ENCODE data around the gene SMIM22. TPM values are rescaled to one million over a fixed set of nuclear protein-coding genes. Genes with fewer than 3 reads are reported as not detected.

The SMIM22 gene
- total RNA-seq, 1 donor from 2014 or later = not detected

- TF ChIP-seq EZH2 (IDR thresholded peaks at IDR 0.05; ENCODE audit: insufficient read depth, low read length) = no peak
- TF ChIP-seq CTCF (IDR thresholded peaks at IDR 0.05; ENCODE audit: insufficient read depth, low read depth, low read length) = no peak
Measured at GRCh38 chr16:4788910-4789309, 6.3 kb upstream of the SMIM22 start.

GRCh38 chr16:4790261-4790660 lies 4.9 kb upstream of the SMIM22 start:
- Mint-ChIP-seq H3K4me3 (ENCODE audit: unreplicated experiment) (no peak overlapping the region), H3K36me3 (ENCODE audit: low read depth, unreplicated experiment) (peaks cover 5% of the 10 kb centered on the region), H3K4me1 (ENCODE audit: low read depth, unreplicated experiment) (no peaks in the 10 kb centered on the region), H3K27ac (ENCODE audit: unreplicated experiment) (no peak overlapping the region), H3K9me3 (ENCODE audit: unreplicated experiment) (peaks cover 5% of the 10 kb centered on the region), H3K27me3 (ENCODE audit: low read depth, unreplicated experiment) (peaks cover 5% of the 10 kb centered on the region)
- FAIRE-seq (no peak), DNase-seq (ENCODE audit: low read depth) (no peak)
- Histone ChIP-seq H3K4me2 (ENCODE audit: low read length) (no peak overlapping the region), H2AFZ (ENCODE audit: low read depth, low read length) (no peak overlapping the region), H4K20me1 (ENCODE audit: insufficient read depth, low read length) (no peaks in the 10 kb centered on the region), H3K9ac (ENCODE audit: low read length) (no peak overlapping the region), H3K4me1 (ENCODE audit: insufficient read depth, low read length) (no peaks in the 10 kb centered on the region), H3K9me3 (ENCODE audit: insufficient read depth, low read depth, low read length) (no peaks in the 10 kb centered on the region), H3K27me3 (ENCODE audit: insufficient read depth, low read length) (no peaks in the 10 kb centered on the region), H3K79me2 (ENCODE audit: insufficient read depth, low read length) (no peaks in the 10 kb centered on the region), H3K27ac (ENCODE audit: low read depth, low read length) (no peak overlapping the region), H3K36me3 (ENCODE audit: insufficient read depth, low read length) (no peaks in the 10 kb centered on the region), H3K4me3 (ENCODE audit: insufficient read depth, low read depth, low read length) (no peak overlapping the region)
- no peak for TF ChIP-seq EZH2 (IDR thresholded peaks at IDR 0.05; ENCODE audit: insufficient read depth, low read length)
- TF ChIP-seq CTCF (IDR thresholded peaks at IDR 0.05; ENCODE audit: insufficient read depth, low read depth, low read length) = no peak

More at GRCh38 chr16:4788910-4789309, 6.3 kb upstream of the SMIM22 start:
- Histone ChIP-seq H3K27ac (ENCODE audit: low read depth, low read length) (no peak overlapping the region), H3K36me3 (ENCODE audit: insufficient read depth, low read length) (no peaks in the 10 kb centered on the region), H3K4me2 (ENCODE audit: low read length) (no peak overlapping the region), H3K4me1 (ENCODE audit: insufficient read depth, low read length) (no peaks in the 10 kb centered on the region), H3K79me2 (ENCODE audit: insufficient read depth, low read length) (no peaks in the 10 kb centered on the region), H2AFZ (ENCODE audit: low read depth, low read length) (no peak overlapping the region), H3K27me3 (ENCODE audit: insufficient read depth, low read length) (no peaks in the 10 kb centered on the region), H4K20me1 (ENCODE audit: insufficient read depth, low read length) (no peaks in the 10 kb centered on the region), H3K9me3 (ENCODE audit: insufficient read depth, low read depth, low read length) (no peaks in the 10 kb centered on the region), H3K4me3 (ENCODE audit: insufficient read depth, low read depth, low read length) (no peak overlapping the region), H3K9ac (ENCODE audit: low read length) (no peak overlapping the region)
- Mint-ChIP-seq H3K27me3 (ENCODE audit: low read depth, unreplicated experiment) (peaks cover 9% of the 10 kb centered on the region), H3K36me3 (ENCODE audit: low read depth, unreplicated experiment) (peaks cover 7% of the 10 kb centered on the region), H3K4me1 (ENCODE audit: low read depth, unreplicated experiment) (no peaks in the 10 kb centered on the region), H3K27ac (ENCODE audit: unreplicated experiment) (no peak overlapping the region), H3K9me3 (ENCODE audit: unreplicated experiment) (peaks cover 5% of the 10 kb centered on the region), H3K4me3 (ENCODE audit: unreplicated experiment) (no peak overlapping the region)
- DNase-seq (ENCODE audit: low read depth) = no peak
- FAIRE-seq = no peak

- TF ChIP-seq CTCF (IDR thresholded peaks at IDR 0.05; ENCODE audit: insufficient read depth, low read depth, low read length) (no peak), EZH2 (IDR thresholded peaks at IDR 0.05; ENCODE audit: insufficient read depth, low read length) (no peak)
- H3K27ac Mint-ChIP-seq (ENCODE audit: unreplicated experiment) = no peak overlapping the region
- no peak for FAIRE-seq
Measured at GRCh38 chr16:4790871-4791270, 4.3 kb upstream of the SMIM22 start.

More at GRCh38 chr16:4790871-4791270, 4.3 kb upstream of the SMIM22 start:
- no peak overlapping the region for H3K4me2 ChIP-seq (ENCODE audit: low read length)
- Mint-ChIP-seq H3K4me1 (ENCODE audit: low read depth, unreplicated experiment) (no peaks in the 10 kb centered on the region), H3K9me3 (ENCODE audit: unreplicated experiment) (peaks cover 5% of the 10 kb centered on the region), H3K27me3 (ENCODE audit: low read depth, unreplicated experiment) (peaks cover 5% of the 10 kb centered on the region), H3K36me3 (ENCODE audit: low read depth, unreplicated experiment) (peaks cover 5% of the 10 kb centered on the region), H3K4me3 (ENCODE audit: unreplicated experiment) (no peak overlapping the region)
- H4K20me1 ChIP-seq (ENCODE audit: insufficient read depth, low read length) = no peaks in the 10 kb centered on the region
- H2AFZ ChIP-seq (ENCODE audit: low read depth, low read length) = no peak overlapping the region
- DNase-seq (ENCODE audit: low read depth) = no peak
- H3K36me3 ChIP-seq (ENCODE audit: insufficient read depth, low read length) = no peaks in the 10 kb centered on the region
- H3K27ac ChIP-seq (ENCODE audit: low read depth, low read length) = no peak overlapping the region
- H3K9me3 ChIP-seq (ENCODE audit: insufficient read depth, low read depth, low read length) = no peaks in the 10 kb centered on the region
- no peaks in the 10 kb centered on the region for H3K4me1 ChIP-seq (ENCODE audit: insufficient read depth, low read length)
- H3K9ac ChIP-seq (ENCODE audit: low read length) = no peak overlapping the region
- no peaks in the 10 kb centered on the region for H3K27me3 ChIP-seq (ENCODE audit: insufficient read depth, low read length)
- no peak overlapping the region for H3K4me3 ChIP-seq (ENCODE audit: insufficient read depth, low read depth, low read length)
- H3K79me2 ChIP-seq (ENCODE audit: insufficient read depth, low read length) = no peaks in the 10 kb centered on the region
